ENCODE results near the gene TRIM43B. TPM values are rescaled to one million over a fixed set of nuclear protein-coding genes. Genes with fewer than 3 reads are reported as not detected.
"Not testable (repeated sequence)": the region's sequence is repeated elsewhere in the genome, so short reads cannot be mapped to it uniquely, and the experiment has no call there.

TRIM43B gene
- polyA plus RNA-seq, 1 experiment = not detected

DNA sequence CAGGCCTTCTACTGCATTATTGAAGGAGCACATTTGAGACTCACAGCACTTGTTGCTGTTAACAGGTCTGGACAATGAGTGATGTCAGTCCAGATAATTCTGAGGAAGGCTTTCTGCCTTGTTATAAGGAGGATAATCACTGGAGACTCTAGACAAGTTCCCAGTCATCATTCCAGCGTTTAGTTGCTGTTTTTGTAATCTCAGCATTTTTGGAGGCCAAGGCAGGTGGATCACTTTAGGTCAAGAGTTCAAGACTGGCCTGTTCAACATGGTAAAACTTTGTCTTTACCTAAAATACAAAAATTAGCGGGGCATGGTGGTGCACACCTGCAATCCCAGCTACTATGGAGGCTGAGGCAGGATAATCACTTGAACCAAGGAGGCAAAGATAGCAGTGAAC lies 39.6 kb upstream of the TRIM43B start:
- POLR2A ChIA-PET = no interaction called here
- CTCF ChIA-PET = no interaction called here
- Histone ChIP-seq H3K27ac (ENCODE audit: low read depth, low read length) (no peak overlapping the region), H3K9me3 (ENCODE audit: control insufficient read depth, insufficient read depth, low read length) (peaks cover 10% of the 10 kb centered on the region; the same call in 1 of the 2 replicates), H3K27me3 (ENCODE audit: control insufficient read depth, insufficient read depth, low read length) (peaks cover 3% of the 10 kb centered on the region), H3K4me3 (ENCODE audit: low read depth, low read length) (no peak overlapping the region)
- TF ChIP-seq, protein P1, sequence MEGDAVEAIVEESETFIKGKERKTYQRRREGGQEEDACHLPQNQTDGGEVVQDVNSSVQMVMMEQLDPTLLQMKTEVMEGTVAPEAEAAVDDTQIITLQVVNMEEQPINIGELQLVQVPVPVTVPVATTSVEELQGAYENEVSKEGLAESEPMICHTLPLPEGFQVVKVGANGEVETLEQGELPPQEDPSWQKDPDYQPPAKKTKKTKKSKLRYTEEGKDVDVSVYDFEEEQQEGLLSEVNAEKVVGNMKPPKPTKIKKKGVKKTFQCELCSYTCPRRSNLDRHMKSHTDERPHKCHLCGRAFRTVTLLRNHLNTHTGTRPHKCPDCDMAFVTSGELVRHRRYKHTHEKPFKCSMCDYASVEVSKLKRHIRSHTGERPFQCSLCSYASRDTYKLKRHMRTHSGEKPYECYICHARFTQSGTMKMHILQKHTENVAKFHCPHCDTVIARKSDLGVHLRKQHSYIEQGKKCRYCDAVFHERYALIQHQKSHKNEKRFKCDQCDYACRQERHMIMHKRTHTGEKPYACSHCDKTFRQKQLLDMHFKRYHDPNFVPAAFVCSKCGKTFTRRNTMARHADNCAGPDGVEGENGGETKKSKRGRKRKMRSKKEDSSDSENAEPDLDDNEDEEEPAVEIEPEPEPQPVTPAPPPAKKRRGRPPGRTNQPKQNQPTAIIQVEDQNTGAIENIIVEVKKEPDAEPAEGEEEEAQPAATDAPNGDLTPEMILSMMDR (IDR thresholded peaks at IDR 0.05; ENCODE audit: low read depth, low read length) = no peak
- DNase-seq (ENCODE audit: low read depth, low spot score) = no peak

DNA sequence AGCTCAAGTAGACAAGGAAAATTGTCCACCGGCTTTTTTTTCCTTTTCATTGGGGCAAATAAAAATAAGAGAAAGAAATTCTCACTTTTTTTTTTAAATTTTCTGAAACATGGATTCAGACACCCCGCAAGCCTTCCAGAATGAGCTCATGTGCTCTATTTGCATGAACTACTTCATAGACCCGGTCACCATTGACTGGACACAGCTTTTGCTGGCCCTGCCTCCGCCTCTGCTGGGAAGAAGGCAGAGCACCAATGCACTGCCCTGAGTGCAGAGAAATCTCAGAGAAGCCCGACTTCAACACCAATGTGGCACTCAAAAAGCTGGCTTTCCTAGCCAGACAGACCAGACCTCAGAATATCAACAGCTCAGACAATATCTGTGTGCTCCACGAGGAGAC lies 30.2 kb upstream of the TRIM43B start:
- peaks cover 2% of the 10 kb centered on the region for H3K27me3 ChIP-seq (ENCODE audit: control insufficient read depth, insufficient read depth, low read length)
- DNase-seq (ENCODE audit: low read depth, low spot score) = no peak
- no peaks in the 10 kb centered on the region for H3K9me3 ChIP-seq (ENCODE audit: control insufficient read depth, insufficient read depth, low read length)
- TF ChIP-seq, protein P1 (IDR thresholded peaks at IDR 0.05; ENCODE audit: low read depth, low read length) = no peak
- H3K4me3 ChIP-seq (ENCODE audit: low read depth, low read length) = no peak overlapping the region
- CTCF ChIA-PET = interaction anchor here (0.9 kb wide), 1 partner anchor 19 kb away, joined by 3 read pairs; no protein-coding TSS in a partner anchor
- H3K27ac ChIP-seq (ENCODE audit: low read depth, low read length) = no peak overlapping the region
- POLR2A ChIA-PET = no interaction called here

DNA sequence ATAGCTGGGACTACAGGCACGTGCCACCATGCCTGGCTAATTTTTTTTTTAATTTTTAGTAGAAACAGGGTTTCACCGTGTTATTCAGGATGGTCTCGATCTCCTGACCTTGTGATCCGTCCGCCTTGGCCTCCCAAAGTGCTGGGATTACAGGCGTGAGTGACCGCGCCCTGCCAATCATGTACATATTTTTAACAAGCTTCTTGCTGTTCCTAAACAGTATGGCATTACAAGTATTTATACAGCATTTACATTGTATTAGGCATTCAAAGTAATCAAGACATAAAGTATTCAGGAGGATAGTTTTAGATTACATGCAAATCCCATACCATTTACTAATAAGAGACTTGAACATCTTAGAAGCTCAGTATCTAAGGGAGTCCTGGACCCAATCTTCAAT lies 29.7 kb upstream of the TRIM43B start:
- H3K27me3 ChIP-seq (ENCODE audit: control insufficient read depth, insufficient read depth, low read length); H3K4me3 ChIP-seq (ENCODE audit: low read depth, low read length); POLR2A ChIA-PET; H3K27ac ChIP-seq (ENCODE audit: low read depth, low read length); H3K9me3 ChIP-seq (ENCODE audit: control insufficient read depth, insufficient read depth, low read length); DNase-seq (ENCODE audit: low read depth, low spot score): not testable (repeated sequence)
- CTCF ChIA-PET = interaction anchor here (0.9 kb wide), 1 partner anchor 20 kb away, joined by 3 read pairs; no protein-coding TSS in a partner anchor

- Histone ChIP-seq H3K27ac (ENCODE audit: low read depth, low read length) (no peak overlapping the region), H3K9me3 (ENCODE audit: control insufficient read depth, insufficient read depth, low read length) (no peaks in the 10 kb centered on the region), H3K27me3 (ENCODE audit: control insufficient read depth, insufficient read depth, low read length) (no peaks in the 10 kb centered on the region), H3K4me3 (ENCODE audit: low read depth, low read length) (no peak overlapping the region)
- CTCF ChIA-PET = no interaction called here
- POLR2A ChIA-PET = no interaction called here
- DNase-seq (ENCODE audit: low read depth, low spot score) = no peak
- TF ChIP-seq, protein P1 (IDR thresholded peaks at IDR 0.05; ENCODE audit: low read depth, low read length) = no peak
Observed at GRCh38 chr2:95509408-95509807, 24.9 kb upstream of the TRIM43B start.

GRCh38 chr2:95505222-95505621 lies 20.7 kb upstream of the TRIM43B start:
- ChIA-PET CTCF (no interaction called here), POLR2A (no interaction called here)
- Histone ChIP-seq H3K9me3 (ENCODE audit: control insufficient read depth, insufficient read depth, low read length) (no peaks in the 10 kb centered on the region), H3K27me3 (ENCODE audit: control insufficient read depth, insufficient read depth, low read length) (no peaks in the 10 kb centered on the region), H3K27ac (ENCODE audit: low read depth, low read length) (no peak overlapping the region), H3K4me3 (ENCODE audit: low read depth, low read length) (no peak overlapping the region)
- no peak for DNase-seq (ENCODE audit: low read depth, low spot score)
- TF ChIP-seq, protein P1 (IDR thresholded peaks at IDR 0.05; ENCODE audit: low read depth, low read length) = no peak

DNA sequence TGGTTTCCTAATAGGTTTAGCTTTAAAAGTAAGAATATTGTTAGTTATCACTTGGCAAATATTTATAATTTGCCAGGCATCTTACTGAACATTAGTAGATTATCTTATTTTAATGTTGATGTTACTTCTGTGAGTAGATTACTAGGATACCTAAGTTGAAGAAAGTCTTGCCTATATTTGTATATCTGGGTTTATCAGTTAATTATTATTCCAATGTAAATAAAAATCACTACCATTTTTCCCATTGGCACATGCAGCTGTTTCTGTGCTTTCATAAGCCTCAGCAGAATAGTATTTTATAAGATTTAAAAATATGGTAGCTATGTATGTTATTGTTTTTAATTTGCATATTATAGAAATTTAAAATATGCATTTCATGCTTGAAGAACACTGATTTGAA lies 16.3 kb upstream of the TRIM43B start:
- H3K9me3 ChIP-seq (ENCODE audit: control insufficient read depth, insufficient read depth, low read length) = no peaks in the 10 kb centered on the region
- no peak overlapping the region for H3K4me3 ChIP-seq (ENCODE audit: low read depth, low read length)
- H3K27me3 ChIP-seq (ENCODE audit: control insufficient read depth, insufficient read depth, low read length) = no peaks in the 10 kb centered on the region
- TF ChIP-seq, protein P1 (IDR thresholded peaks at IDR 0.05; ENCODE audit: low read depth, low read length) = no peak
- ChIA-PET CTCF (no interaction called here), POLR2A (interaction anchor here (0.7 kb wide), 1 partner anchor 26 kb away, joined by 4 read pairs; no protein-coding TSS in a partner anchor)
- H3K27ac ChIP-seq (ENCODE audit: low read depth, low read length) = no peak overlapping the region
- DNase-seq (ENCODE audit: low read depth, low spot score) = no peak

GRCh38 chr2:95492076-95492475 lies 7.5 kb upstream of the TRIM43B start:
- H3K27ac ChIP-seq (ENCODE audit: low read depth, low read length); H3K9me3 ChIP-seq (ENCODE audit: control insufficient read depth, insufficient read depth, low read length); H3K27me3 ChIP-seq (ENCODE audit: control insufficient read depth, insufficient read depth, low read length); CTCF ChIA-PET; POLR2A ChIA-PET; DNase-seq (ENCODE audit: low read depth, low spot score); H3K4me3 ChIP-seq (ENCODE audit: low read depth, low read length): not testable (repeated sequence)

DNA sequence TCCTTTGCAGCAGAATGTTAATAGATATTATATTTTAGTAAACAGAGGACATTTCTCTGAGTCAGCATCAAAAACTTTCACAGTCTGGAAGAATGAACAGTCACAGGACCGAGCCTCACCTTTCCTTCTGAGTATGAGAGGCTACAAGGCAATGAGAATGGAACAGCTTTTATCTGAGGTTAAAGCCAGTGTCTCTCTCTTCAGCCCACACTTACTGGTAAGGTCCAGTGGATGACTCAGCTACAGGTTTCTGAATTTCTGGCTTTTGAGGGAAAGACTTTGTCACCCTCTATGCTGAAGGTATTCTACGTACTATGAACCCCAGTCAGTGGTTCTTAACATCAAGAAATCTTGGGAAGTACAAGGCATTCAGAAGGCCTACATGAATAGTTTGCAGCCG lies 9.5 kb downstream of the TRIM43B start:
- H3K27ac ChIP-seq (ENCODE audit: low read depth, low read length); CTCF ChIA-PET; POLR2A ChIA-PET; H3K4me3 ChIP-seq (ENCODE audit: low read depth, low read length); H3K9me3 ChIP-seq (ENCODE audit: control insufficient read depth, insufficient read depth, low read length); DNase-seq (ENCODE audit: low read depth, low spot score); H3K27me3 ChIP-seq (ENCODE audit: control insufficient read depth, insufficient read depth, low read length): not testable (repeated sequence)
